Aorta (tissue), 5 donors: ENCODE data around the gene AFTPH. TPM values are rescaled to one million over a fixed set of nuclear protein-coding genes. Genes with fewer than 3 reads are reported as not detected.

ENCODE experiments used
- ATAC-seq: fragments of 200-7000 bp; cut with Tn5 transposase; one replicate; pipeline ENCODE4 v1.9.1; 2022; ENCODE audit warnings: moderate library complexity; ENCODE audit not compliant: low FRiP score
- DNase-seq, 2 donors: peaks; one replicate each; pipeline ENCODE4 v3.0.0-alpha.2; 2020
- H3K27ac ChIP-seq, 2 donors: one replicate each; pipeline ENCODE4 v1.5.1; 2013; ENCODE audit warnings: low read length in 2 of 2, mild to moderate bottlenecking in 2 of 2, moderate library complexity in 2 of 2, control low read depth in 1 of 2, inconsistent platforms in 1 of 2, low read depth in 1 of 2
- H3K27me3 ChIP-seq, 2 donors: one replicate each; pipeline ENCODE4 v1.6.1; 2013; ENCODE audit warnings: control low read depth in 1 of 2, low read length in 1 of 2, mild to moderate bottlenecking in 1 of 2, moderate library complexity in 1 of 2; ENCODE audit not compliant: insufficient read depth in 2 of 2, control insufficient read depth in 1 of 2
- H3K36me3 ChIP-seq, 2 donors: one replicate each; pipeline ENCODE4 v1.6.1; 2013; ENCODE audit warnings: control low read depth in 1 of 2, low read length in 1 of 2, mild to moderate bottlenecking in 1 of 2; ENCODE audit not compliant: insufficient read depth in 2 of 2, control insufficient read depth in 1 of 2
- H3K4me1 ChIP-seq, 2 donors: one replicate each; pipeline ENCODE4 v1.6.1; 2013; ENCODE audit warnings: low read length in 2 of 2, control low read depth in 1 of 2, mild to moderate bottlenecking in 1 of 2, moderate library complexity in 1 of 2; ENCODE audit not compliant: insufficient read depth in 2 of 2, control insufficient read depth in 1 of 2
- H3K4me3 ChIP-seq, 2 donors: one replicate each; pipeline ENCODE4 v1.5.1; 2013; ENCODE audit warnings: low read length in 2 of 2, control low read depth in 1 of 2, mild to moderate bottlenecking in 1 of 2
- H3K9me3 ChIP-seq: one replicate; pipeline ENCODE4 v1.6.1; 2013; ENCODE audit warnings: mild to moderate bottlenecking, low read length; ENCODE audit not compliant: control insufficient read depth
- WGBS, 2 donors: extraction: QIAGEN DNeasy Blood & Tissue Kit; methylation state at CpG; one replicate each; pipeline ENCODE4 v1.1.7; 2013; 5-methylcytosine and 5-hydroxymethylcytosine counted together
- intact Hi-C, 2 donors: fragments of 100-400 bp; cut with DNase I; formaldehyde crosslinking; loops; one replicate each; pipeline versions ENCODE4 v1.14.2 to v1.15.0; 2022
- polyA plus RNA-seq, 2 donors: library from polyadenylated mRNA; stranded (reverse); fragments of 200-250 nt; gene quantifications; one replicate each; pipeline ENCODE4 v1.2.3, GENCODE V29; 2013
- total RNA-seq, 2 donors: library from RNA; stranded (reverse); fragmentation: NEBNext Ultra II Directional; extraction: Animal tissue kit (Norgen Biotek cat#: 25700); gene quantifications; one replicate each; pipeline ENCODE4 v1.2.1, GENCODE V29; 2021
- donor health status: healthy with polysubstance abuse.
- donor health status: Bipolar disorder and iron deficiency.
- donor health status: DM: no; HTN: no; CAD: no.
- donor health status: DM: no; HTN: no; CAD: no.
- donor health status: DM: yes; HTN: yes; CAD: no.

Gene AFTPH
- total and polyA plus RNA-seq, 4 donors = 19.5 to 30.6 (median 25.8) TPM

DNA sequence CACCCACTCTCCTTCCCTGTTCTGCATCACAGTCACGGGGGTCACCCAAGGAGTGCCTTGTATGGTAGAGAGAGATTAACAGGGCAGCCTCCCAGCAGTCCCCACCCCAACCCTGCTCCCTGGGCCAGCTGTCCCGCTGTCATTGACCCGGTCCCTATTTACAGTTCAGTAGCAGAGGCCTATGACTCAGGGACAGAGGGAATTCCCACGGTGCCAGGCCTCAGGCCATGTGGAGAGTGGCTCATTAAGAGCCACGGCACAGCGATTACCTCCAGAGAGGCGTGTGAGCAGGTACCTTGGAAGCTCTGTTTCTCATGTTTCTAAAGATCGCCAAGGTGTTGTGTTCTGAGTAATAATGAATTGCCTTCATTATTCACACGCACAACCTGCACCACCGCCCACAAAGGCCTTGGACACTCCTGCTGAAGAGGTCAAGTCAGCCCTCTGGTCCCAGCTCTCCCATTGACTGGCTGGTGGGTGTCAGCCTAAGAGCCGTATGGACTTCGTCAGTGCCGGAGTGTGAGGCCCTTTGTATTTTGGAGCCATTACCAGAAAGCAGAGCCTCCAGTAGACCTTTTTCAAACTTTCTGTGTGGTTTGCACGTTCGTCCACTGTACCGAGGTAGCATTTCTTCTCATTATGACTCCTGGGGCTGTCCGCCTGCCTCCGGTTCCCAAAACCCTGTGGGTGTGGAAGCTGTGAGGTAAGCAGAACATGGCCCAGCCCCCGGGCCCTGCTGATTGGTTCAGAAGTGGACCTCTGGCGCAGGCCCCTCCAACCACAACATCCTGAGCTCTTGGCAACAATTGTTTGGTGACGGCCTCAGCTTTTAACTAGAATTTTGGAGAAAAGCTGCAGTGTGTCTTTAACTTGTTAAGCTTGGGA, 82.6 kb downstream of the AFTPH start:
- intact Hi-C loops = no loop called here
- 53 to 59% methylated on average over 21 of the region's 21 CpGs for WGBS, 2 donors
- peak; percentile 91 for ATAC-seq
- Histone ChIP-seq H3K27me3 (no peaks in the 10 kb centered on the region), H3K9me3 (no peaks in the 10 kb centered on the region), H3K4me3 (no peak overlapping the region), H3K27ac (peak overlapping the region in 1 of 2 donors; percentile 28), H3K4me1 (no peaks in the 10 kb centered on the region), H3K36me3 (no peaks in the 10 kb centered on the region)
- DNase-seq = peak; percentile 94 to 97

DNA sequence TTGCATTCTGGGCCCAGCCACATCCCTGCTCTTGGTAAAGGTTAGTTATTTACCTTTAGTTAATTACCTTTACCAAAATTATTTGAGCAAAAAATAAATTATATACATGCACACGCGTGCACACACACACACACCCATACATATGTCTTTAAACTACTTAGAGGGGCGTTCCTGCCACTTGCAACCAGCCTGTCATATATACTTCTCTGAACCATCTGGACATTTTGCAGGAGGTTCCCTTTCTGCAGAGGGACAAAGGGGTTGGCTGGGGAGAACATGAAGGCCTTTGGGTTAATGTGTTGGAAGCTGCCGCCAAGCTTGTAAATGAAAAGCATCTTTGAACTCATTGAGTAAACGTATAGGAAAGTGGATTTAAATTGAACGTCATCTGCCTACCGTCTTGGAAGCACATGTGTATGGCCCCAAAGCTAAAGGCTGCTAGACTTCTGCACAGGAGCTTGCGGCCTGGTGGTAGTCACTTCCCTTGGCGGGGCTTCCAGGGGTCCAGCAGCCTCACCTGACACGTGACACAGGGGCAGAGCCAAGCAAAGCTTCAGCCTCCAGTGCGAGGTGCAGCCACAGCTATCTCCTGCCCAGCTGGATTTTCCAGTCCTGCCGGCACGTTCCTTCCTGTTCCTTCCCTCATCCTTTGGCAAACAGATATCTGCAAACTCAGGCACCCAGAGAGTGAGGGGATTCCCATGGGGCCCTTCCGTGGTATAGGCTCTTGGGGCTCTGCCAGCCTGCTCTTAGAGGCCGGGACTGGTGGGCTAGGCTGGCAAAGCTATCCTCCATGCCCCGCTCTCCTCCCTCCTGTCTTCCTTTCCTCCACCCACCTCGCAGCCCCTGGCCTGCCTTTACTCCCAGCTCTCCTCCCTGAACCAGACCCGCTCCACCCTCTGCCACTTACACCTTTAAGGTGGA, 83.5 kb downstream of the AFTPH start:
- Histone ChIP-seq H3K4me1 (no peaks in the 10 kb centered on the region), H3K27me3 (no peaks in the 10 kb centered on the region), H3K4me3 (no peak overlapping the region), H3K27ac (no peak overlapping the region), H3K9me3 (no peaks in the 10 kb centered on the region), H3K36me3 (no peaks in the 10 kb centered on the region)
- DNase-seq (peak in 1 of 2 donors; percentile 49), ATAC-seq (no peak)
- 71 to 78% methylated on average over 18 of the region's 18 CpGs for WGBS, 2 donors
- intact Hi-C loops = no loop called here

DNA sequence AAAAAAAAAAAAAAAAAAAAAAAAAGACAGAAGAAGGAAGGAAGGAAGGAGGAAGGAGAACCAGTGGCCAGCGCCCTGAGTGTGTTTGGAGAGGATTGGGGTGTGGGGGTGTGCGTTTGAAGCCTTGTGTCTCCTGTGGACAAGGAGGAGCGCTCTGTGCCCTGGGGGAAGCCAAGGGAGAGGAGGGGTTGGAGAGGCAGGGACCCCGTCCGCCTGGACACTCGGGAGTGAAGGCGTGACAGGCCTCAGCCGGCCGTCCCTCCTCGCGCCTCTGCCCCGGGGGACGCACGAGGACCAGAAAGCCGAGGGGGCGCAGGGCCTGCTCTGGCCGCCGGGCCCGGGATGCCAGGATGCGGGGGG, 84.7 kb downstream of the AFTPH start:
- H3K4me1 ChIP-seq = no peaks in the 10 kb centered on the region
- H3K27me3 ChIP-seq = no peaks in the 10 kb centered on the region
- H3K36me3 ChIP-seq = no peaks in the 10 kb centered on the region
- peak in 1 of 2 donors; percentile 58 for DNase-seq
- H3K9me3 ChIP-seq = no peaks in the 10 kb centered on the region
- peak; percentile 17 for ATAC-seq
- intact Hi-C loops = no loop called here
- 33 to 35% methylated on average over 19 to 20 of the region's 20 CpGs for whole genome bisulfite sequencing, 2 donors
- peak overlapping the region in 1 of 2 donors; percentile 12 for H3K4me3 ChIP-seq
- H3K27ac ChIP-seq = no peak overlapping the region

DNA sequence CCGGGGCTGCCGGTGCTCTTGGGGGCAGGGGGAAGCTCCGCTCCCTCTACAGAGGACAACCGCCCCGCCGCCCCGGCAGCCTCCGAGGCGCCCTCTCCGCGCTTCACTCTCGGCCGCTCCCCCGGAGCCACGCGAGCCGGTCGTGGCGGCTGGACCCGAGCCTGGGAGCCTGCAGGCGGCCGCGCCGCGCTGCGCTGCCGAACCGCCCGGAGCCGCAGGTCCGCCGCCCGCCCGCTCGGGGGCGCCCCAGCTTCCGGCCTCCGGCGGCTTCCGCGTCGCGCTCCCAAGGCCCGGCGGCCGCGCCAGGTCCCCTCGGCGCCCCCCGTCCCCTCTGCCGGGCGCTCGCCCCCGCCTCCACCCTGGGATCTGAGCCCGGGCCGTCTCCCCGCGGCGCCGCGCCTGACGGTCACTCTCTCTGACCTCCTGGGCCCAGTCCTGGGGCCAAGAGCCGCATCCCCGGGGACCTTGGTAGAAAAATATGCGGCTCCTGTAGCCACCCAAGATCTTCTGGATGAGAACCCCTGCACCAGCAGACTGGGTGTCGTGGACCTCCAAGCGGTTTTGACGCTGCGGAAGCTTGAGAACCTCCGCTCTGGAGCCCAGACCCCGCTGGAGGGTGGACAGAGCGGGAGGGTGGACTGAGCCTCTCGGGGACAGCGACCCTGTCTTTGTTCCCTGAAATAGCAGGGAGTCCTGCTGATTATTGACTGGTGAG, 85.3 kb downstream of the AFTPH start:
- WGBS, 2 donors = 8 to 19% methylated on average over 29 to 74 of the region's 74 CpGs
- no peak overlapping the region for H3K27ac ChIP-seq
- intact Hi-C loops = no loop called here
- H3K9me3 ChIP-seq = no peaks in the 10 kb centered on the region
- no peaks in the 10 kb centered on the region for H3K36me3 ChIP-seq
- H3K27me3 ChIP-seq = no peaks in the 10 kb centered on the region
- H3K4me1 ChIP-seq = no peaks in the 10 kb centered on the region
- ATAC-seq (peak; percentile 78), DNase-seq (peak; percentile 80 to 88)
- H3K4me3 ChIP-seq = peak overlapping the region in 1 of 2 donors; percentile 12

DNA sequence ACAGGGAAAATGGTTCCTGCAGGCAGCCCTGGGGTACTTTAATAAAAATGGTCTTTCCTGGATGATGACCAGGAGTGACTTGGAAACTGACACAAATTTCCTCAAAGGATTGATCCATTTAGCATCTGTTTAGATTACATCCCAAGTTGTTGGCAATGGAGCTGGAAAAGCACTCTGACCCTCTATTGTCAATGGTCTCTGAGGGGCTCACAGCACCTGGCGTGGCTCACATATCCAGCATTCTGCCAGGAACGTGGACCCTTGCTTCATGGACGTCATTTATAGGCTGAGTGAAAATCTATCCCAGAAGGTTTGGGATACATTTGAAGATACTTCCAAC, 85.8 kb downstream of the AFTPH start:
- intact Hi-C loops = no loop called here
- no peaks in the 10 kb centered on the region for H3K27me3 ChIP-seq
- no peak overlapping the region for H3K4me3 ChIP-seq
- no peaks in the 10 kb centered on the region for H3K9me3 ChIP-seq
- no peaks in the 10 kb centered on the region for H3K4me1 ChIP-seq
- DNase-seq = no peak
- ATAC-seq = no peak
- WGBS, 2 donors = 79 to 81% methylated on average over 3 of the region's 3 CpGs
- no peaks in the 10 kb centered on the region for H3K36me3 ChIP-seq
- no peak overlapping the region for H3K27ac ChIP-seq

DNA sequence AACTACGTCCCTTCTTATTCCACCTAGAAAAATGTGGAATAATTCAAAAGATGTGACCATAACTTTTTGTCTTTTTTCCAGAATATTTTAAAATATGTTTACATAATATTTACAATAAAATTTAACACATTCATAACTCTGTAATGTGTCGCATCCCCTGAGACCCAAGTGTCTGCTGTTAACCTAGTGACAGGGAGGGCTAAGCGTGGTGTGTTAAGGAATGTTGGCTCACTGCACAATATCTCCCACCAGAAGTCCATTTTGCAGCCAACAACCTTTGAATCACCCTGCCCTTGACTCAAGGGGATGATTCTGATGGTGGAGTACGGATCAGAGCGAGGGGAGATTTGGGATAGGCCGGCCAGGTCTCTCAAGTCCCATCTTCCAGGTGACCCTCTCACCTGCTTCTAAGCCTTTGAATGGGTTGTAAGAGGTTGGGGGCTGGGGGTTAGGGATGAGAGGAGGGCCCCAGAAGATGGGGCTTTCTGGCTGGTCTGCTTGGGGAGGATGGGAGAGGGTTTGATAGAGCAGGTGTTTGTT, 86.3 kb downstream of the AFTPH start:
- intact Hi-C loops = no loop called here
- no peaks in the 10 kb centered on the region for H3K4me1 ChIP-seq
- H3K27ac ChIP-seq = no peak overlapping the region
- no peak for DNase-seq
- H3K4me3 ChIP-seq = no peak overlapping the region
- ATAC-seq = no peak
- no peaks in the 10 kb centered on the region for H3K9me3 ChIP-seq
- 97% methylated on average over 6 of the region's 6 CpGs for WGBS, 2 donors
- no peaks in the 10 kb centered on the region for H3K36me3 ChIP-seq
- no peaks in the 10 kb centered on the region for H3K27me3 ChIP-seq

DNA sequence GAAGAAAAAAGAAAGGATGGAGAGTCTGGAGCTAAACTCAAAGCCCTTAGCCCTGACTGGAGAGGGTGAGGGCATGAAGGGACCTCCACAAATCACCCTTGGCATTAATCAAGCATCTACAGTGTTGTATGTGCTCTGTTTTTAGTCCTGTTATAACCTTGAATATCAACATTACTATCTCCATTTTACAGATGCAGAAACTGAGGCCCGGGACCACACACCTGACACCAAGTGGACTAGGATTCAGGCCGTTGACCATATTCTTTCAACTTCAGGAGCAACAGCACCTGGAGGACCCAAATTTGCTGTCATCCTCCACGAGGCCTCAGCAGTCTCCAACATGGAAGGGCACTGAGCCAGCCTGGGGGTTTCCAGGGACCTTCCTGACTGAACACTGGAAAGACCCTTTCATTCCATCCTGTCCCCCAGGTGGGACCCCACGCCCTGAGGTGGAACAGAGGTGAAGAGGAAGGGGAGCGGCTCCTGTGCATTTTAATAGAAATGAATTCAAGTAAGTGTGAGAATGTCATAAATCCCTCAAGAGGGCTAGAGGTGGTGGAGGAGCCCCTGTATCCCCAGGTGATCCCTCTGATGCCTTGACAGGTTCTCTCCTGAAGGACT, 88.6 kb downstream of the AFTPH start:
- Histone ChIP-seq H3K4me3 (no peak overlapping the region), H3K36me3 (no peaks in the 10 kb centered on the region), H3K27me3 (no peaks in the 10 kb centered on the region), H3K9me3 (no peaks in the 10 kb centered on the region), H3K27ac (no peak overlapping the region), H3K4me1 (no peaks in the 10 kb centered on the region)
- intact Hi-C loops = no loop called here
- 93 to 97% methylated on average over 5 of the region's 5 CpGs for WGBS, 2 donors
- DNase-seq = no peak
- no peak for ATAC-seq

DNA sequence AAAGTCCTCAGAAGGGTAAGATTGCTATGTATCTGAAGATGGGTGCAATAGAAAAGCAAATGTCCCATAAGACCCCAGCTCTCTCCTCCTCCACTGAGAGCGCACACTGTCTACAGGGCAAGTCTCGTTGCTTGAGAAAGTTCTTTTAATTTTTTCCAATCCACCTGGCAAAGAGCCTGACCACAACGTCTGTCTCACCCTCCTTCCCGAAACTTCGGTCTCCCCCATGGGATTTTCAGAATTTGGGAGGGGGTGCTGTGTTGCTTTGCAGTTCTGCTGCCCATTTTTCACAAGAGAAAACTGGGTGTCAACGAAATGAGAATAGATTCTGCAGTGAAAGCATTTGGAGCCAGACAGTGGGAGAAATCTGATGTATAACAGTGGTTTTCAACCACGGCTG, 89.1 kb downstream of the AFTPH start:
- Histone ChIP-seq H3K9me3 (no peaks in the 10 kb centered on the region), H3K27me3 (no peaks in the 10 kb centered on the region), H3K4me3 (no peak overlapping the region), H3K27ac (no peak overlapping the region), H3K4me1 (no peaks in the 10 kb centered on the region), H3K36me3 (no peaks in the 10 kb centered on the region)
- intact Hi-C loops = no loop called here
- 53 to 57% methylated on average over 7 of the region's 7 CpGs for WGBS, 2 donors
- no peak for DNase-seq
- no peak for ATAC-seq
